ENCODE data around the gene MYLK3.
"Not testable (repeated sequence)": the region's sequence is repeated elsewhere in the genome, so short reads cannot be mapped to it uniquely, and the experiment has no call there.

MYLK3 gene

DNA sequence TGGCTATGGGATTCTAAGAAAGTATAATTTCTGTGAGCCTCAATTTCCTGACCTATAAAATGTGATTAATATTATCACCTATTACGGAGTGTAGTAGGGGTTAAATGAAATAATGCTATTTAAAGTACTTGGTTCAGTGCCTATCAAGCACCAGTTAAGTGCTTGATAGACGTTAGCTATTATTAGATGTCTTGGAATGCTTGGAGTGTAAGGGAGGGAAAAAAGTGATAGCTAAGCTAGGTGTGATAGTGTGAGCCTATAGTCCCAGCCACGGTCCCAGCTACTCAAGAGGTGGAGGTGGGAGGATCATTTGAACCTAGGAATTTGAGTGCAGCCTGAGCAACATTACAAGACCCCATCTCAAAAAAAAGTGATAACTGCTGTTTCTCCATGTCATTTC, 51.2 kb downstream of the MYLK3 start:
- FAIRE-seq (no peak), DNase-seq (ENCODE audit: extremely low spot score, insufficient read length, low read depth) (no peak)

DNA sequence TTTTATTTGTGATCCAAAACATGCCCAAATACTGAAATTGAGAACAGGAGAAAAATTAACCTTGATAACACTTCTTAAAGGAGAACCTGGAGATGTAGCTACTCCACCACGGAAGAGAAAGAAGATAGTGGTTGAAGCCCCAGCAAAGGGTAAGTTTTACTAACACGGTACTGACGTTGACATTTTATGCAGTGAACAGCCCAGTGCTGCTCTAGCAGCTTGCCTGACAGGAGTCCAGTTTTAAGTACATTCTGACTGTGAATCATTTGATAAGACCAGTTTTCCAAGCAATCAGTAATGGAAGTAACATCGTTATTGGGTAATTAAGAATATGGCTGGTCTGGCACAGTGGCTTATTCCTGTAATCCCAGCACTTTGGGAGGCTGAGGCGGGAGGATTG, 52.2 kb downstream of the MYLK3 start:
- no peak for DNase-seq (ENCODE audit: extremely low spot score, insufficient read length, low read depth)

DNA sequence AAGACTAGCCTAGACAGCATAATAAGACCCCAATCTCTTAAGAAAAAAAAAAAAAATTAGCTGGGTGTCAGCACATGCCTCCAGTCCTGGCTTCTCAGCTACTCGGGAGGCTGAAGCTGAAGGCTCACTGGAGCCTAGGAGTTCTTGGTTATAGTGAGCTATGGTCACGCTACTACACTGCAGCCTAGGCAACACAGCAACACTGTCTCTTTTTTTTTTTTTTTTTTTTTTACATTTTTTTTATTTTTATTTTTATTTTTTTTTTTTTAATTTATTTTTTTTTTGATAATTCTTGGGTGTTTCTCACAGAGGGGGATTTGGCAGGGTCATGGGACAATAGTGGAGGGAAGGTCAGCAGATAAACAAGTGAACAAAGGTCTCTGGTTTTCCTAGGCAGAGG, 54.5 kb downstream of the MYLK3 start:
- FAIRE-seq (no peak), DNase-seq (ENCODE audit: extremely low spot score, insufficient read length, low read depth) (no peak)

More for the DNA sequence above, 52.2 kb downstream of the MYLK3 start:
- FAIRE-seq = no peak

DNA sequence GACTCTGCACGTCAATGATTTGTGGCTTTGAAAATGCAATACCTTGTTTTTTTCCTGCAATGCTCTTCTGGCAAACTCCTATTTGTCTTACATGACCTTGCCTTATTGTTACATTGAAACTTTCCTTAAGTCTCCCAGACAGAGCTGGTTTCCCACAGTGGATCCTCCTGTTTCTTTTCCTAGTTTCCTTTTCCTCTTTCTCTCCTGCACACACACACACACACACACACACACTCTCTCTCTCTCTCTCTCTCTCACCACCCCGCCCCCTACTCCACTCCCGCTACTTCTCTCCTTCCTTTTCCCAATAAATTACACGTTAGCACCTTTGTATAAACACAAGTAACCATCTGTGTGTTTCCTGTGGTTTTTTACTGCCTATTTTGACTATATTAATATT, 56.4 kb downstream of the MYLK3 start:
- DNase-seq (ENCODE audit: extremely low spot score, insufficient read length, low read depth) (no peak), FAIRE-seq (no peak)

DNA sequence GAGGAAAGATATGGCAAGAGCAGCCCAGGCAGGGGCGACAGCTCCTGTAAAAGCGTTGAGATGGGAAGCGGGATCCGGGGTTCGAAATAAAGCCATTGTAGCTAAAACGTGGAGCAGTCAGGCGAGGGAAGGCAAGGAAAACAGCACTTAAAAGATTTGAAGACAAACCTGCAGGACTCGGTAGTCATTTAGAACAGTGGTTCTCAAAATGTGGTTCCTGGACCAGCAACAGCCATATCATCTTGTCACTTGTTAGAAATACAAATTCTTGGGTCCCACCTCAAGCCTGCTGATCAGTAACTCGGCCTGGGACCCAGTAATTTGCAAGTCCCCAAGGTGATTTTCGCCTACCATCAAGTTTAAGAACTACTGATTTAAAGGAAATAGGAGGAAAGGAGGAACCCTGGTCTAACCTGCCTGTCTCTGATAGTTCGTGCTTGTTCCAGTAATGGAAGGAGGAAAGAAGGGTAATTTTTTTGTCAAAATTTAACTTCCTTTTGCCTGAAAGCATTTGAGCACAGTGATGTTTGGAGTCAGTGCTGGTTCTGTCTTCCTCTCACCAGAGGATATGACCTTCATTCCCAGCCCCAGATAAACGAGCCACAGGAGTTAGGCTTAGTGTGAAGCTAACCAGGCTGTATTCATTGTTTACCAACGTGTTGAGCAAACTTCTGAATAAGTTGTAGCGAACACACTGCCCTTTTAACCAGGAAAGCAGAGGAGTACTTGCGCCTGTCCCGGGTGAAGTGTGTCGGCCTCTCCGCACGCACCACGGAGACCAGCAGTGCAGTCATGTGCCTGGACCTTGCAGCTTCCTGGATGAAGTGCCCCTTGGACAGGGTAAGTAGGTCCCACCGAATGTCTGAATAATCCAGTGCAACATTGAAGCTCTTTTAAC, 57.6 kb downstream of the MYLK3 start:
- DNase-seq (ENCODE audit: extremely low spot score, insufficient read length, low read depth) = no peak
- no peak for FAIRE-seq

DNA sequence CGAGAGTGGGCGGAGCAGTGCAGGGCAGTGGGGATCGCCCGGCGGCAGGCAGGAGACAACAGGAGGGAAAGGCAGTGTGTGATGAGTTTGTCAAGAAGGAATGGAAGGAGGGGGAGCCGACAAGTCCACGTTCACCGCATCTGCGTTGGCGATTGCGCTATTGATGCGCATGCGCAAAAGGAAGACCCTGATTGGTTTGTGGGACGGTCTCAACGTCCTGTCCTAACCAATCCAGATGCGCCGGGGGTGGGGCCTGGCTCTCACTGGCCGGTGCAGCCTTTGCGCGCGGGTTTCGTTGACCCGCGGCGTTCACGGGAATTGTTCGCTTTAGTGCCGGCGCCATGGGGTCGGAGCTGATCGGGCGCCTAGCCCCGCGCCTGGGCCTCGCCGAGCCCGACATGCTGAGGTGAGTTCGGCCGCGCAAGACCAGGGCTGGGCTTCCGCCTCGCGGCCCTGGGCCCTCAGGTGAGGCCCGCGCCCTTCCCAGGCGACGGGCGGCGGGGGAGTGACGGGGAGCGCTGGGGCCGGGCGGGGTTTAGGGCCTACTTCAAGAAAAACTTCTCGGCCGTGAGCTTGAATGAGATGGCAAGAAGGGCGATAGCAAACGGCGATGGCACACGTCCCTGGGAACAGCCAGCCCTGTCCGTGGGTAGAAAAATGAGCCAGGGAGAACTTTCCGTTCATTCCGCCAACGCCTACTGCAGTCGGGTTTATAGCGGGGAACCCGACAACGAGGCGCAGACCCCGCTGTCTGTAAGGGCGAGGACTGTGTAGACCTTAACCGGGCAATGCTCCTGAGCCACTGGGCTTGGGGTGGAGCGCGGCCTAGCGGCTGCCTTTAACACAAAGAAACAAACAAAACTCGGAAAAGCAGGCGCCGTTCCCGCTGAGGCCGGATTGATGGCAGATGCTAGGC, 58.5 kb downstream of the MYLK3 start, which contains the start of gene ORC6:
Gene ORC6 (plus strand): TSS at position 295 of the 916 bp plus-strand sequence. CDS start 47 bp downstream, at position 342.
- FAIRE-seq = no peak
- peak; percentile 84 for DNase-seq (ENCODE audit: extremely low spot score, insufficient read length, low read depth)

DNA sequence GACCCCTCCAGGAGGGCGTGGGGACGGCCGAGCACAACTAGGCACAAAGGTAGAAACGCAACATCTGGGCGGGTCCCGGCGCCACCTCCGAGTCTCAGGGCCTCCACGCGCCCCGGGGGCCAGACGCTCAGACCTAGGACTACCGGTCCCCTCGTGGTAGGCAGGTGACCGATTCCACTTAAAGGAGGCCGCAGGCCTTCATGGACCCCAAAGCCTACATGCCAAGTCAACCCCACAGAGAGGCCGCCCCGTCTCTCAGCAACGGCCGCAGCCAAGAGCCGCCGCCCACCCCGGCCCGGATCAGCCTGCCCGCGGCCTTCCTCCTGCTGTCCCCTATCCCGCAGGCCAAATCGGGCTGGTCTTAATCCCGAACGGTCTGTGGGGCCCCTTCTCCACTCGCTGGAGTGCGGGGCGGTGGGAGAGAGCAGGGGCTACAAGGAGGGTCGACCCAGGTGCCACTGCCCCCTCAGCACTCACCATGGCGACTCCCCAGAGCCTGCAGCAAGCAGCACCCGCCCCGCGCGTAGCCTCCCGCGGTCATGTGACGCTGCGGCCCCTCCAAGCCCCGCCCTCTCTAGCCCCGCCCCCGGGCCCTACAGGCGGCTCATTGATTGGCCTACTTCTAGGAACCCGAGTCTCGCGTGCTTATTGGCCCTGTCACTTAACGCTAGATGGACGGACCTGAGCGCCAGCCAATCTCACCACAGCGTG, 59.3 kb downstream of the MYLK3 start, which contains the start of gene VPS35:
Gene VPS35 (minus strand): TSS at position 525 of the 711 bp plus-strand sequence. CDS start 45 bp downstream, at position 480.
- DNase-seq (ENCODE audit: extremely low spot score, insufficient read length, low read depth) (peak; percentile 89), FAIRE-seq (peak; percentile 95)

DNA sequence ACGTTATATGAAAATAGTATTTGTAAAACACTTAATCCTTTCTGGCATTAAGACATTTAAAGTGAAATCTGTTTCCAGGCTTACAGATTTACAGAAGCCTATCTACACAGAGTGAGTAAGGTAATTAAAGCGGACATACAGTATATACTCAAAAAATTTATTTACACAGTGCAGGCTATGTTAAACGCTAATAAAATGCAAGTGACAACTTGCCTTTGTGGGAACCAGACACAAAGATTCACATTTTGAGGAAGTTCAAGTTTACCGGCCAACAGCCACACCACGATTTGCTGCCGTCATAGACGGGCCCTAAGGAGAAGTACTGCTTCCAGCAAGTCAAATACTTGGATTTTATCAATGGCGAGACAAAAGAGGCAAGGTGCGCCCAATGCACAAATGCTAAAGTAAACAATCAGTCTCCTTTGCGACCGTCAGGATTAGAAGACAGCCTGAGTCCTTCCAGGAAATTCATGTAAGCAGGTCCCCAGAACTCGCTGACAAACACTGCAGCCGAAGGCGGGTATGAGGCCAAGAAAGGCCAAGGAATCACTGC, 60.0 kb downstream of the MYLK3 start:
- DNase-seq (ENCODE audit: extremely low spot score, insufficient read length, low read depth) (no peak), FAIRE-seq (peak; percentile 5)

DNA sequence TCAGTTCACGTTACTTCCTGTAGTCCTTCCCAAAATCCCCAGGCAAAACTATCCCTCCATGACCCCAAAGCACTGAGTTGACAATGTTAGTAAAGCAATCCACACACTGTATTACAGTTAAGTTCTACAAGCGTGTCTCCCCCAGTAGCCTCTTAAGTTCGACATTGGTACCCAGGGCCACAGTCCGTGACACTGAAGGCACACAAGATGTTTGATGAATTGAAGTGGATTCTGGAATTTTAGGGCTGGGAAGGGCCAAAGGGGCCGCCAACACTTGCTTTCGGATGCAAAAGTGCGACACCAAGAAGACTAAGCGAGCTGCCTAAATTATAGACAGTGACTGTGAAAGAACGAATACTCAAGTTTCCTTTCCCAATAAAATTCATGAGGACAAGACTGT, 60.7 kb downstream of the MYLK3 start:
- no peak for FAIRE-seq
- no peak for DNase-seq (ENCODE audit: extremely low spot score, insufficient read length, low read depth)

DNA sequence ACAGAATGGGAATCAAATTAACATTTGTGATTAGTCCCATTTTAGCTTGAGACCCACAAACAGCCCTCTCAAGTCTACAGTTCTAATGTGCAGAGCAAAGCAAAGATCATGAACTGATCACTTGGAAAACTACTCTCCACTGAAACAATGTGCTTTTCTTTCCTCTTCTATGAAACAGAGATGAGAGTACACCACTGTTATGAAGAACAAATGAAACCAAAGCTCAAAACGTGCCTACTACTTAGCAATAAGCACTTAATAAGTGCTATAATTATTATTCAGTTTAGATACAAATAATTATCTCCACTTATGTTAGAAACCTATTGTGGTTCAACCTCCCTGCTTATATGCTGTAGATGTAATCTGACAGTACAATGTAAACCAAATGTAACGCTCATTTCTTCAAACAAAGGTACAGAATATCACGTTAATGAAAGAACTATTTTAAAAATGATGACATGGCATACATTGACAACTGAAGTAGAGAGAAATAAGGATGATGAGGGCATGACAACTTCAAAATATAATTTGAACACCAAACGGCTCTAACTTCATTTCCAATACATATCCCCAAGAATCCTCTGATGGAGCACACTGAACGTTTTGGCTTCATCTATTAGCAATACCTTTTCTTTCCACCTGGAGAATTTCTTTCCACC, 61.2 kb downstream of the MYLK3 start:
- no peak for DNase-seq (ENCODE audit: extremely low spot score, insufficient read length, low read depth)
- no peak for FAIRE-seq

DNA sequence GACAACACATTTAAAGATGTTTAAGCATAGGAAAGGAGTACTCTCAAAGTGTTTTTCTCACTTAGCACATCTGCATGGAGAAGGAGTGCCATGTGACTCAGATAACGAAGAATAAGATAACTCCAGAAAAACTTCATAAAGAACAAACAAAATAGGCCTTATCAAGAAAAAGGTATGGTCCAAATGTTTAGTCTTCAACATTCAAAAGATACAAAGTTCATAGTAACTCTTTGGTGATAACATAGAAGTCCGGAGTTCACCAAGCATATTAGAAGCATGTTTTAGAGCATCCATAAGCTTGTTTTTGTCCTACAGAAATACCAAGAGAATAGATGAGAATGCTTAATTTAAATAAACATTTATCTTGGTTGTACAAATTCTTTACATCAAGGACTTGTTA, 66.3 kb downstream of the MYLK3 start:
- FAIRE-seq; DNase-seq (ENCODE audit: extremely low spot score, insufficient read length, low read depth): not testable (repeated sequence)

DNA sequence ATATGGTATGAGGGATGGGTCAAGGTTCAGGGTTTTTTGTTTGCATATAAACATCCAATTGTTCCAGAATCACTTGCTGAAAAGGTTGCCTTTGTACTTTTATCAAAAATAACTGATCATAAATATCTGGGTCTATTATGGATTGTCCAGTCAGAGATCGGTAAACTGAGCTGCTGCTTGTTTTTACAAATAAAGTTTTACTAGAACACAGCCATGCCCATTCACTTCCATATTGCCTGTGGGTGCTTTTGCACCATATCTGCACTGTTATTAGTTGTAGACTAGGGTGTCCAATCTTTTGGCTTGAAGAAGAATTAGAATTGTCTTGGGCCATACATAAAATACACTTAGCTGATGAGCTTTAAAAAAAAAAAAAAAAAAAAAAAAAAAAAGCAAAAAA, 70.2 kb downstream of the MYLK3 start:
- FAIRE-seq; DNase-seq (ENCODE audit: extremely low spot score, insufficient read length, low read depth): not testable (repeated sequence)

DNA sequence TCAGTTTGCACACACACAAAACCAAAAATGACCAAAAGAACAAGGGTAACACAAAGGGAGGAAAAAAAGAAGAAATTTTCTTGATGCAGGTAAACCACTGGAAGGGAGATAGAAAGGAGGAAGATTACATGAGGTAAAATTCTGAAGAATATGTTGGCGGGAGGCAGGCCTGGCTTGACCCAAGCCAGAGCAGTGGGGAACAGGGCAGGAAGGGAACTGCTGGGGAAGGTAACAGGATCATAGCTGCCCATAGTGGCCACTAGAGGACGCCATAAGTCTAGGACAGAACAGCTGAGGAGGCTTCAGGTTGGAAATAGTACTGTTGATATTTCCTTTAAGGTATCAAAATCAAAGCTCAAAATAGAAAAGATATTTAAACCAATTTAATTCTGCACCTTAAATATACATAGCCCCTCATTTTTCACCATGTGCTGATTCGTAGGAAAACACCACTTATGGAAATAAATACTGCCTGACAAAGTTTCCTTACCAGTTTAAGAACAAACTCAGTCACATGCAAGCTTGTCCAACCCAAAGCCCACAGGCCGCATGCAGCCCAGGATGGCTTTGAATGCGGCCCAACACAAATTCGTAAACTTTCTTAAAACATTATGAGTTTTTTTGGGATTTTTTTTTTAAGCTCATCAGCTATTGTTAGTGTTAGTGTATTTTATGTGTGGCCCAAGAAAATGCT, 74.7 kb downstream of the MYLK3 start:
- DNase-seq (ENCODE audit: extremely low spot score, insufficient read length, low read depth) (no peak), FAIRE-seq (peak; percentile 59)

DNA sequence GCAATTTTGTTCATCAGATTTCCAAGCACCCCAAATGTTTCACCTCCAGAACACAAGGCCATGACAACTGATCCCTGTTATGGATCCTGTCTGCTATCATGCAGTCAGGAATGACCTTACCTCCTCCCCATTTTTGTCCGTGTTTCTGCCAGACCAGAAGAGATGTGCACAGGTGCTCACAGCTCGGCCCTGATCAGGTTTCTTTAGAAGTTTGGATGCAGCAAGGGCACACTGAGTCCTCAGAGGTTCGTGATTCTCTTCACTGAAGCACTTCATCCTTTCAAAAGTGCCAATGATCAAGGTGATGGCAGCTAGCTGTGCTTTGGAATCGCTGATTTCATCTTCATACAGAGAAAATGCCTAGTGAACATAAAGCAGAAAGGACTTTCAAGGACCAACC, 86.0 kb downstream of the MYLK3 start:
- FAIRE-seq (no peak), DNase-seq (ENCODE audit: extremely low spot score, insufficient read length, low read depth) (no peak)

DNA sequence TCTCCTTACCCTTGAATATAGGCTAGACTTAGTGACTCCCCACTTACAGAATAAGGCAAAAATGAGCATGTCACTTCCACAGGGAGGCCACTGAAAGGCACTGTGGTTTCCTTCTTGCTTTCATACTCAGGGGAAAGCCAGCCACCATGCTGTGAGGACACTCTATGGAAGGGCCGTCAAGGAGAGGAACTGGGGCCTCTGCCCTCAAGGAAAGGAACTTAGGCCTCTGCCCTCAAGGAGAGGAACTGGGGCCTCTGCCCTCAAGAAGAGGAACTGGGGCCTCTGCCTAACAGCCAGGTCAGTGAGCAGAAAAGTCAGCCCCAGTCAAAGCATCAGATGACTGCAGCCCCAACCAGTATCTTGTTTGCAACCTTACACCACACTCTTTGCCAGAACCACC, 89.2 kb downstream of the MYLK3 start:
- peak; percentile 22 for DNase-seq (ENCODE audit: extremely low spot score, insufficient read length, low read depth)
- peak; percentile 92 for FAIRE-seq

All from GM18507 (cell line).